Transverse colon (tissue), 4 donors: ENCODE data around the gene TANK. TPM values are rescaled to one million over a fixed set of nuclear protein-coding genes. Genes with fewer than 3 reads are reported as not detected.
A peak's percentile ranks its signal among the peaks of the same experiment; 100 is the strongest.

Experiments
- DNase-seq: peaks from one replicate; pipeline ENCODE4 v3.0.0-alpha.2; 2019
- H3K27ac ChIP-seq, 4 donors: fragments of 200-600 bp; sonication (generic); 2 replicates each; pipeline ENCODE4 v1.5.1; 2016 to 2018; ENCODE audit warnings: inconsistent platforms in 4 of 4
- H3K27me3 ChIP-seq: fragments of 200-600 bp; sonication (generic); 2 replicates; pipeline ENCODE4 v1.5.1; 2017; ENCODE audit warnings: inconsistent platforms
- H3K36me3 ChIP-seq, 4 donors: fragments of 200-600 bp; sonication (generic); 2 replicates each; pipeline ENCODE4 v1.5.1; 2017 to 2019; ENCODE audit warnings: inconsistent platforms in 4 of 4
- H3K4me1 ChIP-seq, 4 donors: fragments of 200-600 bp; sonication (generic); 2 replicates each; pipeline ENCODE4 v1.5.1; 2017 to 2020; ENCODE audit warnings: inconsistent platforms in 4 of 4
- H3K4me3 ChIP-seq, 4 donors: fragments of 200-600 bp; sonication (generic); 1 replicate in 1 of 4; 2 replicates in 3 of 4; pipeline versions ENCODE4 v1.5.1 to v1.6.1; 2017 to 2019; ENCODE audit warnings: inconsistent platforms in 4 of 4
- H3K9me3 ChIP-seq, 2 donors: fragments of 200-600 bp; sonication (generic); 2 replicates each; pipeline ENCODE4 v1.5.1; 2017 to 2019; ENCODE audit warnings: inconsistent platforms in 2 of 2
- EP300 ChIP-seq: sonication (generic); formaldehyde crosslinking; IDR thresholded peaks from one replicate; pipeline ENCODE4 v1.6.1; 2017; ENCODE audit warnings: antibody characterized with exemption, low read depth
- POLR2A ChIP-seq: fragments of 450-650 bp; IDR thresholded peaks from one replicate; pipeline ENCODE4 v1.6.1; 2016; ENCODE audit warnings: antibody characterized with exemption, mild to moderate bottlenecking, moderate library complexity
- POLR2AphosphoS5 ChIP-seq, 3 donors: sonication (generic); formaldehyde crosslinking; IDR thresholded peaks; one replicate each; pipeline ENCODE4 v1.6.1; 2016; ENCODE audit warnings: antibody characterized with exemption in 3 of 3
- WGBS, 2 donors: methylation state at CpG; one replicate each; pipeline ENCODE4 v1.1.5; 2018; ENCODE audit warnings: low coverage in 1 of 2; 5-methylcytosine and 5-hydroxymethylcytosine counted together
- in situ Hi-C, 4 donors: fragments of 200-750 bp; cut with MboI; loops; one replicate each; pipeline versions ENCODE4 v1.15.0 to v1.15.1; 2017; ENCODE audit warnings: low sequenced_read_pairs in 3 of 4, low pct_ligation_motif_present in 1 of 4, low pct_unique_long_range_greater_than_20kb in 1 of 4
- intact Hi-C: fragments of 100-400 bp; cut with DNase I; formaldehyde crosslinking; loops from one replicate; pipeline ENCODE4 v1.15.1; 2023; ENCODE audit warnings: low total_unique reads
- total RNA-seq, 4 donors: library from RNA; depleted of rRNA; stranded (reverse); fragments of >200 nt; gene quantifications; one replicate each; pipeline ENCODE4 v1.1.0, GENCODE V29; 2016
- TF ChIP-seq, protein P1 (sequence below), 5 experiments: fragments of 200-600 bp in 3 of 5; fragments of 450-650 bp in 2 of 5; sonication (generic) in 3 of 5; IDR thresholded peaks; 1 replicate in 2 of 5; 2 replicates in 3 of 5; pipeline ENCODE4 v1.5.1; 2016 to 2017; ENCODE audit warnings: antibody characterized with exemption in 5 of 5, inconsistent platforms in 3 of 5, mild to moderate bottlenecking in 2 of 5, moderate library complexity in 1 of 5

TANK gene, protein sequence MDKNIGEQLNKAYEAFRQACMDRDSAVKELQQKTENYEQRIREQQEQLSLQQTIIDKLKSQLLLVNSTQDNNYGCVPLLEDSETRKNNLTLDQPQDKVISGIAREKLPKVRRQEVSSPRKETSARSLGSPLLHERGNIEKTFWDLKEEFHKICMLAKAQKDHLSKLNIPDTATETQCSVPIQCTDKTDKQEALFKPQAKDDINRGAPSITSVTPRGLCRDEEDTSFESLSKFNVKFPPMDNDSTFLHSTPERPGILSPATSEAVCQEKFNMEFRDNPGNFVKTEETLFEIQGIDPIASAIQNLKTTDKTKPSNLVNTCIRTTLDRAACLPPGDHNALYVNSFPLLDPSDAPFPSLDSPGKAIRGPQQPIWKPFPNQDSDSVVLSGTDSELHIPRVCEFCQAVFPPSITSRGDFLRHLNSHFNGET
- total RNA-seq: 100 to 1,000 TPM in 1 of 4 donors, 10 to 100 TPM in 3; 35.0 to 107 (median 58.0) TPM

DNA sequence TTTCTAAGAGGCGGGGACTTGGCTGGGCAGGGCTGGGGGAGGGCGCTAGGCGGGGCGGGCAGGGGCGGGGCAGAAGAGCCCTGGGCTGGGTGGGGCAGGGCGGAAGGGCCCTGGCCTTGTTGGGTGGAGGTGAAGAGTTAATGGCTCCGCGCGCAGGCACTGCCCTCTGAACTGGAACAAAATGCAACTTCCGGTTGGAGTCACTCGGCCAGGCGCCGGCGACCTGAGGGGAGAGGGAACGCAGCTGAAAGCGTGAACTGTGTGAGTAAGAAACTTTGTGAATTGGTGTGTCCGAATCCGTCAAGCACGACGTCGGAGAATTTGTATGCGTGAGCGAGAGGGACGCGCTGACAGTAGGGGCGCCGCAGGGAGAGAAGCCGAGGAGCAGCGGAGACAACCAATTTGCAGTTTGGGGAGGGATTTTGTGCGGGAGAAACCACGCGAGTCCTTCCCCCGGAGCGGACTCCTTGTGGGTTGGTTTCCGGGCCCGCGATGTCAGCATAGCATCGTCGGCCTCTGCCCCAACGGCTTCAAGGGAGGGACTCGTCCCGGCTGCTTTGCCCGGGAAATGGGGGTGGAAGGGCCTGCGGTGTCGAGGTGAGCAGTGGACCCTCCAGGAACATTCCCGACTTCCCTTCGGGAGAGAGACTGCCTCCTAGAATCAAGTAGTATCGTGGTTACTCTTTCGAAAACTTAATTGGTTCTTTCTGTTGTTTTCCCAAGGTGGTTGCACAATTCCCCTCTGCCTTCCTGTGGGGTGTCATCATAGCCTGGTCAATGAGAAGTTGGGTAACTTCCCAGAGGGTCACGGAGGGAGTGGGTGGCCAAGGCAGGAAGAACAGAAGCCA is at the start of gene TANK:
Gene TANK, plus strand, starts transcription at position 203 of the 848 bp plus-strand sequence. CDS start 19,235 bp downstream, outside the sequence.
- Histone ChIP-seq H3K9me3 (no peaks in the 10 kb centered on the region), H3K36me3 (peaks cover 0 to 8% (median 0%) of the 10 kb centered on the region in 4 donors), H3K27me3 (no peaks in the 10 kb centered on the region), H3K4me3 (peak within 1 kb of the TSS; percentile 60 to 82 (median 69)), H3K4me1 (peaks cover 8 to 53% (median 26%) of the 10 kb centered on the region in 4 donors), H3K27ac (peak within 1 kb of the TSS; percentile 94 to 97 (median 96))
- intact Hi-C loops: no loop called here
- peak; percentile 94 for DNase-seq
- WGBS, 2 donors: 0% methylated on average over 2 to 49 of the region's 50 CpGs
- in situ Hi-C loops: no loop called here
- no peak for TF ChIP-seq EP300
- TF ChIP-seq POLR2AphosphoS5 (IDR thresholded peaks at IDR 0.05): peak; percentile 99 to 100 (median 99)
- TF ChIP-seq POLR2A: peak; percentile 99
- TF ChIP-seq, protein P1, sequence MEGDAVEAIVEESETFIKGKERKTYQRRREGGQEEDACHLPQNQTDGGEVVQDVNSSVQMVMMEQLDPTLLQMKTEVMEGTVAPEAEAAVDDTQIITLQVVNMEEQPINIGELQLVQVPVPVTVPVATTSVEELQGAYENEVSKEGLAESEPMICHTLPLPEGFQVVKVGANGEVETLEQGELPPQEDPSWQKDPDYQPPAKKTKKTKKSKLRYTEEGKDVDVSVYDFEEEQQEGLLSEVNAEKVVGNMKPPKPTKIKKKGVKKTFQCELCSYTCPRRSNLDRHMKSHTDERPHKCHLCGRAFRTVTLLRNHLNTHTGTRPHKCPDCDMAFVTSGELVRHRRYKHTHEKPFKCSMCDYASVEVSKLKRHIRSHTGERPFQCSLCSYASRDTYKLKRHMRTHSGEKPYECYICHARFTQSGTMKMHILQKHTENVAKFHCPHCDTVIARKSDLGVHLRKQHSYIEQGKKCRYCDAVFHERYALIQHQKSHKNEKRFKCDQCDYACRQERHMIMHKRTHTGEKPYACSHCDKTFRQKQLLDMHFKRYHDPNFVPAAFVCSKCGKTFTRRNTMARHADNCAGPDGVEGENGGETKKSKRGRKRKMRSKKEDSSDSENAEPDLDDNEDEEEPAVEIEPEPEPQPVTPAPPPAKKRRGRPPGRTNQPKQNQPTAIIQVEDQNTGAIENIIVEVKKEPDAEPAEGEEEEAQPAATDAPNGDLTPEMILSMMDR (IDR thresholded peaks at IDR 0.05): no peak

DNA sequence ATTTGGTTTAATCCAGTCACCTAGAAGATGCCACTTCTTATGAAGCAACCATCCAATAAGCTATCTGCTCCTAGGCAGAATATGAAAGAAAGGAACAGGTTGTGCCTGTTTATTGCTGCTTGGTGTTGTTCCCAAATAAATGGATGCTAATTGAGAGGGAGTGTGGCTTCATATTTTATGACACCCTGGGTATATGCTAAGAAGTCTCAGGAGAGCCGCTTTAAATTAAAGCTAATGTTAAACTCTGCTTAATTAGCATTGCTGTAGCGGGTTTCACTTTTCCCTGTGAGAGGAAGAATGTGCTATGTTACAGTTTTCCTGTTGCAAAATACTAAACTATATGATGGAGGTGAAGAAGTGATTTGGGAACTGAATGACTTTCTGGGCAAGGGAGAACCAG is 48.7 kb upstream of the TANK start:
- Histone ChIP-seq H3K36me3 (no peaks in the 10 kb centered on the region), H3K4me1 (no peaks in the 10 kb centered on the region), H3K4me3 (no peak overlapping the region), H3K27ac (no peak overlapping the region), H3K27me3 (no peaks in the 10 kb centered on the region), H3K9me3 (no peaks in the 10 kb centered on the region)
- DNase-seq: no peak
- in situ Hi-C loops (no loop called here), intact Hi-C loops (no loop called here)
- 71 to 83% methylated on average over 2 of the region's 2 CpGs for WGBS, 2 donors
- TF ChIP-seq, protein P1 (IDR thresholded peaks at IDR 0.05): no peak
- no peak for TF ChIP-seq POLR2AphosphoS5 (IDR thresholded peaks at IDR 0.05)
- TF ChIP-seq EP300: no peak

DNA sequence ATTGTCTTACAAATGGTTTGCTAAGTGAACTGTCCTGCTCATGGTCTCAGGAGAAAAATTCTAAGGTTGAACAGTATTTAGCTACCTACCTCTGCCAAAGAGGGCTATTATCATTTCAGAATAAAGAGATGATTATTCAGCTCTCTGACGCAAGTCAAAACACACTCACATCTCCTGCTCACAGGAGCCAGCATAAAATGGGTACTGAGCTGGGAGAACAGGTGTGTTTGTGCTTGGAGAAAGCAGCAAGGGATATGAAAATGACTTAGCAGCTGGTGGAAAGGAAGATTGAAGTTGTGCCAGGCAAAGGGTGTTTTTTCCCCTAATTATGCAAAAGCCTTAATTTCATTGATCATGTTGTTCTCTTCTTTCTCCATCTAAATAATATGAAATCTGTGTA is 47.3 kb upstream of the TANK start:
- H3K36me3 ChIP-seq: no peaks in the 10 kb centered on the region
- H3K9me3 ChIP-seq: no peaks in the 10 kb centered on the region
- intact Hi-C loops (no loop called here), in situ Hi-C loops (no loop called here)
- 73 to 92% methylated on average over 1 of the region's 1 CpG for WGBS, 2 donors
- H3K4me3 ChIP-seq: no peak overlapping the region
- H3K27ac ChIP-seq: no peak overlapping the region
- H3K4me1 ChIP-seq: no peaks in the 10 kb centered on the region
- TF ChIP-seq POLR2AphosphoS5 (IDR thresholded peaks at IDR 0.05): no peak
- TF ChIP-seq EP300: no peak
- no peak for TF ChIP-seq POLR2A
- TF ChIP-seq, protein P1 (IDR thresholded peaks at IDR 0.05): no peak
- no peaks in the 10 kb centered on the region for H3K27me3 ChIP-seq
- no peak for DNase-seq
